Fibroblast of gingiva (primary cell): Measurements from ENCODE around the gene LITAFD.
"Not testable (repeated sequence)": the region's sequence is repeated elsewhere in the genome, so short reads cannot be mapped to it uniquely, and the experiment has no call there.

Experiments
- DNase-seq: peaks from one replicate; pipeline ENCODE4 v3.0.0-alpha.2; 2011; ENCODE audit warnings: low read depth

Gene LITAFD

GRCh38 chr16:8882041-8882617 is at the start of gene LITAFD:
Gene LITAFD, plus strand, starts transcription at chr16:8882351. Its CDS starts 2,005 bp downstream, at chr16:8884356.
- no peak for DNase-seq

- DNase-seq: no peak
Observed at GRCh38 chr16:8832717-8833105, 49.4 kb upstream of the LITAFD start.

GRCh38 chr16:8836797-8837196 is 45.4 kb upstream of the LITAFD start:
- not testable (repeated sequence) for DNase-seq

GRCh38 chr16:8837594-8837993 is 44.6 kb upstream of the LITAFD start:
- DNase-seq: not testable (repeated sequence)

DNA sequence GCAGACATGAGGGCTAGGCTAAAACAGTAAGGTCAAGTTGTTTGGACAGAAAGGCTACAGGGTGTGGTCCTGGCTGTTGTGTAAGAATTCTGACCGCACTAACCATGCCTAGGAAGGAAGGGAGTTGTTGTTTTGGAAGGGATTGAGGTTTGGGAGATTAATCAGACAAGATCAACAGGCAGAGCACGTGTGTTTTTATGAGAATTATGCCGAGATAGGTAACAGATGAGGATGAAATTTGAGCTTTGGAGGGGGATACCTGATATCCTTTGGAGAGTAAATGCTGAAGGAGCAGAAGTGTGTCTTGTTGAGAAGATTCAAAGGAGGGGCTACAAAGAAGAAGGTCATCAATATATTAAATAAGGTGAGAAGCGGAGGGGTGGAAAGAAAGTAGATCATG is 40.1 kb upstream of the LITAFD start:
- peak; percentile 40 for DNase-seq

DNA sequence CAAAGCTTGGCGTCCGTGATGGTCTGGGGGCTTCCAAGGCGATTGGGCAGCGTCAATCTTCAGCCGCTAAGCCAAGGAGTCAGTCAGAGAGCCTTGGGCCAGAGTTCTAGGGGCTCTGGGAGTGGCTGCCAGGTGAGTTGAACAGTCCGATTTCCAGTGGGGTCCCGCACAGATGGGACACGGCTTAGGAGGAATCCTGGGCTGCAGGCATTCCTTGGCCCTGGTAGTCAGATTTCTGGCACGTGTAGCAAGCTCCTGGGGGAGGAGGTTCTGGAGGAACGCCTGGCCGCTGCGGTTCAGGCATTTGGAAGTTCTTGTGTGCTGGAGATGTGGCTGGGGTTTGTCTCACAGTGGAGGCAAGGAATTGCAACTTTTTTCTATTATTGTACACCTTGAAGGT is 38.9 kb upstream of the LITAFD start:
- not testable (repeated sequence) for DNase-seq

DNA sequence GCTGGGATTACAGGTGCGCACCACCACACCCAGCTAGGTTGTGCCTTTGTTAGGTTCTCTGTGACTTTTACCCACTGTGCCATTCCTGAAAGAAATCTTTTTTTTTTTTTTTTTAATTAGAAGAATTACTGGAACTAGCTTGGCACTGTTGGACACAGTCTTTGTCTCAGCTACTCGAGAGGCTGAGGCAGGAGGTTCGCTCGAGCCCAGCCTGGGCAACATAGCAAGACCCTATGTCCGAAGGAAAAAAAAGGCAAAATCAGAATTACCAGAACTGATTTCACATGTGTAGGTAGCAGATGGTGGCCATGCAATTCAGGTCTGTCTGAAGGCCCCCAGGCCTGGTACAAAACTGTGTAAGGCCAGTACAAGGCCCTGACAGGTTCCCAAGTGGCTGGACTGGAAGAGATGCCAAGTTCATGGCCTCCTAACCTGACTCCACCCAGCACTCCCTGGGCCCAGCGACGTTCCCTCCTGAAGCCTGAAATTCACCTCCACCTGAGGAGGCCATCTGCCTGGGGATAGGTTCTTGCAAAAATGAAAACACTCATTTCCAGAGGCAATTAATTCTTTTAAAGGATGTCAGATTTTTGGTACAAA is 36.4 kb upstream of the LITAFD start:
- DNase-seq: no peak

DNA sequence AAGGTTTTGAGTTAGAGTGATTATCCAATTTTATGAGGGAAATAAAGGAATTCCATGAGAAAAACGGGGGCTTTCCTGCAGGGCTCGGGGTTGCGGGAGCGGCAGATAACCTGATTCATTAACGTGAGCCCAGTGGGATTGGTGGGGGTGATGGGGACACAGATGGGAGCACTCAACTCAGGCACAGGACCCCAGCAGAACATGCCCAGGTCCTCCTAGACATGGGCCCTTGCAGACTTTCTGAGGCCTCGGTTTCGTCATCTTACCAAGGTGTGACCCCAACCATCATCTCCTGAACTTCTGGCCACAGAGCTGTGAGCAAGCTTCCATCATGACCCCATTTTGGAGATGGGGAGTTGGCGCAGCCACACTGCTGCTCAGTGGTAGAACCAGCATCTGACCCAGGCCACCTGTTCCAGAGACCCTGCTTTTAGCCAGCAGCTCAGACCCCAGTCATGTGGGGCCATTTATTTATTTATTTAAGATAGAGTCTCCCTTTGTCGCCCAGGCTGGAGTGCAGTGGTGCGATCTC is 35.7 kb upstream of the LITAFD start:
- no peak for DNase-seq

- DNase-seq: no peak
Observed at GRCh38 chr16:8847145-8847544, 35.0 kb upstream of the LITAFD start.

- no peak for DNase-seq
Observed at GRCh38 chr16:8847623-8848022, 34.5 kb upstream of the LITAFD start.

- DNase-seq: no peak
Observed at GRCh38 chr16:8848231-8848938, 33.8 kb upstream of the LITAFD start.

DNA sequence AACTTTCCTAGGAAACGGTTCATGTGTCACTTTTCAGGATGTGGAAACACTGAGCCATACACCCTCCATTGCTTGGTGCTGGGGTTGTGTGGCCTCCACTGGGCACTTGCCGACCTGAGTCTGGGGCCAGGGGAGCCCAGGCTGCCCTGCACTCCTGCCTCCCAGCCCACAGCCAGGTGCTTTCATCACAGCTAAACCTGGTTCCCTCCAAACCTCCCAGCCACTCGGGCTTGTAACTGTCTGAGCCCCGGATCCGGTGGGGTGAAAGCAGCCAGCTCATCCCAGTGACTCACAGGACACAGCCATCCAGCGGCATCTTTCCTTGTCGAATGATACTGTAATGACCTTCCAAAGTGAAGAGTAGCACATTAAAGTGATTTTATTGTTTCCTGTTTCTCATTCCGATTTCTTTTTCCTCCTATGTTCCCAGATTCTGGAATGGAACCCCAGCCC is 33.2 kb upstream of the LITAFD start:
- DNase-seq: peak; percentile 30

GRCh38 chr16:8849411-8850011 is 32.6 kb upstream of the LITAFD start:
- no peak for DNase-seq

GRCh38 chr16:8850279-8850885 is 31.8 kb upstream of the LITAFD start:
- DNase-seq: peak; percentile 69

DNA sequence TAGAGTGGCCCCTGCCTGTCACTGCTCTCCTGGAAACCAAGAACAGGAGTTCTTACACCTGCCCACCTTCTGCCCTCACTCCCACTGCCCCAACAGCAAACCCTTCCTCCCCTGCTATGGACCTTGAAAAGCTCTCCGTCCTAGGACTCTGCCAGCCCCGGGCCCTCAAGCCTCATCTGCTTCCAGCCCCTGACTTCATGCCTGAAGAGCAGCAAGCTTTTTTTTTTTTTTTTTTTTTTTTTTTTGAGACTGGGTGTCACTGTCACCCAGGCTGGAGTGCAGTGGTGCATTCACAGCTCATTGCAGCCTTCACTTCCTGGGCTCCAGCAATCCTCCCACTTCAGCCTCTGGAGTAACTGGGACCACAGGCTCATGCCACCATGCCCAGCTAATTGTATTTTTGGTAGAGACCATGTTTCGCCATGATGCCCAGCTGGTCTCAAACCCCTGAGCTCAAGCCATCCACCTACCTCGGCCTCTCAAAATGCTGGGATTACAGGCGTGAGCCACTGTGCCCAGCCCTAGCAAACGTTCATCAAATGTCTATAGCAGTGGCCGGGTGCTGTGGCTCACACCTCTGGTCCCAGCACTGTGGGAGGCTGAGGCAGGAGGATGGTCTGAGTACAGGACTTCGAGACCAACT is 30.3 kb upstream of the LITAFD start:
- DNase-seq: no peak

DNA sequence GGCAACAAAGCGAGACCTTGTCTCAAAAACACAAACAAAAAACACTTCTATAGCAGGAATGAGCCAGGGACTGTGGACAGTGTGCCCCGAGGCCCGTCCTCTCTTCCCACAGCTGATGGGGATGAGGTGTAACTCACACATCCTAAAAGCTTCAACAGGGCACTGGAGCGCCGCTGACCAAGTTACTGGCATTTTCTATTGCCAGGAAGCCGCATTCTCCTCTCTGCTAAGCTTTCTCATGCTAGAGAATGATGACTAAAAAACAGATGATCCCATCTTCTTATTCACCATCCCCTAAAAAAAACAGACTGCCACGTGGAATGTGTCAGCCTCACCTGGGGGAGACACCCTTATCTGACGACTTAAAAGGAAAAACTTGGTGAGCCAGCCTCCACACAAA is 29.6 kb upstream of the LITAFD start:
- no peak for DNase-seq

- no peak for DNase-seq
Observed at GRCh38 chr16:8853150-8853549, 29.0 kb upstream of the LITAFD start.

- DNase-seq: no peak
Observed at GRCh38 chr16:8853611-8854010, 28.5 kb upstream of the LITAFD start.

DNA sequence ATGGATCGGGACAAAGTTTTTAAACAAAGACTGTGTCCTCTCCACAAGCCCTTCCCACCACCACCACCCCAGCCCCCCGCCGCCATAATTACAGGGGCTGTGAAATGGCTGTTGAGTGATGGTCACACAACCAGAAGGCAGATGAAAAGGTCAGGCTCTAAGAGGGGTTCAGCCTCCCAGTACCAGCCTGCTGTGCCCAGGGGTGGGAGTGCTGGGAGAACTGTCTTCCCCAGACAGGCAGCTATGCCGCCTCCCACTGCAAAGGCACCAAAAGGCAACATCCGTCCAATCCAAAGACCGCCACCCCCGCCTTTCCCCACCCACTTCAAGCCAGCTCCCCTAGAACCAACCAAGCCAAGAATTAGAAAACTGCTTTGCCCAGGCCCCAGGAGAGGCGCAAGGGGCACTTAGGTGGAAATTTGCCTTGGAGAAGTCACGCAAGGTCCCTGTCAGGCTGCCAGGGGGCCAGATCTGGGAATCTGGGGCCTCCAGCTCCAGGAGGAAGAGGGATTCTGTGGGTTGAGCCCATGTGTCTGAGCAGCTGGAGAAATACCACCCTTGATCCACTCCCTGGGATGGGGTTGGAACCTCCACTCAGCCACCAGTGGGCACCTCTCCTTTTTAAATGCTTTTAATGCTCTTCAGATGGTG is 27.7 kb upstream of the LITAFD start:
- no peak for DNase-seq

DNA sequence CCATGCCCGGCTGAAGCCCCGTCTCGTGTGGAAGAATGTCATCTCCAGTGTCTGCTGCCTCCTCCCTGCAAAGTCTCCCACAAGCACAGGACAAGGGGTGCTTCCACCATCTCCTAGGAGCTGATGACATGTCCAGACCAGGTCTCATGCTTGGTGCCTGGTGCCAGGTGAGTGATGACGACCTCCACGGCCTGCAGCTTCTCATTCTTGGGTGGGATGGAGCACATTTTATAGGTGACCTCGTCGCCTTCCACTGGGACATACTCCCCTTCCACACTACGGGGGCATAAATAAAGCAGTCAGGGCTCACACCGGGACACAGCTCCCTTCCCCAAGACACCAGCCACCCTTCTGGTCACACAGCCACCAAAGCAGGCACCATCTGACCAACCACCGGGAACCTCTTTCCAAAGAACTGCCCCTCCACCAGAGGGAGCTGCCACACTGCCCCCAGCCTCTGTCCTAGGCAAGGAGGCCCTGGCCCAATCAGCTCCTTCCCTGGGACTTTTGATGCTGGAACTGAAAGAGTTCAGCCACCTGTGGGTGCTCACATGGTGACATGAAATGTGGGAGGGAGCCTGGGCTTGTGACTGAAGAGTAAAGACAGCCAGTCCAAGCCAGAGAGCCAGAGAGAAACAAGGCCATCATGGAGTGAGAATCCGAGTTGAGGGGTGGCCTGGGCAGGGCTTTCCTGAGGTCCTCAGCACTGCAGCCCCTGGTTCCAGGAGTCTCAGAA is 26.9 kb upstream of the LITAFD start:
- DNase-seq: no peak

- no peak for DNase-seq
Observed at GRCh38 chr16:8855972-8856371, 26.2 kb upstream of the LITAFD start.
